ENCODE measurements around the gene UBE2C. TPM values are rescaled to one million over a fixed set of nuclear protein-coding genes. Genes with fewer than 3 reads are reported as not detected.

UBE2C gene
- total and polyA plus RNA-seq, 2 donors from 2014 or later = 2.0 to 2.4 TPM

DNA sequence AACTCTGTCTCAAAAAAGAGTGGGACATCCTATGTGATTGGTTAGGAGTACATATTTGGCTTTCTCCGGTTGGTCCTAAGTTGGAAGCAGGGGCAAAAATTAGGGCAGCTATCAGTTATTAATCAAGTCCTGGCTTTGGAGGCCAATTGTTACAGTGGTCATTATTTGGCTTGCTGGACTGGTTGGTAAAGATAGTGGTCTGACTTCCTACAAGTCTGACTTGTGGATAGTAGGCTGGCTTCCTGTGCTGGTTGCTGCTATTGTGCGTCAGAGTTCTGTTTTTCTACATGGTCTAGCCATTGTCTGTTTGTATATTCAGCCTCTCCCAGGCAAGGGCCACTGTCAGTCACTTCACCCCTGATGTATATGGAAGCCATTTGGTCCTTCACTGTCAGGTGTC lies 37.8 kb downstream of the UBE2C start:
- peaks cover 3 to 10% (median 10%) of the 10 kb centered on the region in 3 donors for H3K36me3 ChIP-seq (ENCODE audit: control insufficient read depth in 2 of 3, insufficient read depth in 3 of 3, low read length in 3 of 3)
- DNase-seq (no peak), FAIRE-seq (no peak)
- no peak overlapping the region for H3K4me3 ChIP-seq (ENCODE audit: low read length in 3 of 3)
- no peak overlapping the region for H3K27ac ChIP-seq (ENCODE audit: low read depth in 2 of 2, low read length in 2 of 2)
- H3K27me3 ChIP-seq (ENCODE audit: control insufficient read depth, insufficient read depth, low read length) = no peaks in the 10 kb centered on the region
- H3K9me3 ChIP-seq (ENCODE audit: control insufficient read depth in 2 of 3, insufficient read depth in 1 of 3, low read length in 3 of 3) = no peaks in the 10 kb centered on the region
- H3K4me1 ChIP-seq (ENCODE audit: control insufficient read depth in 2 of 3, insufficient read depth in 2 of 3, low read depth in 1 of 3, low read length in 3 of 3) = peaks cover 0 to 9% (median 0%) of the 10 kb centered on the region in 3 donors
- intact Hi-C loops (cut with DNase I) = no loop called here
- no peak overlapping the region for H3K9ac ChIP-seq (ENCODE audit: low read length in 3 of 3)
- TF ChIP-seq, protein P1, sequence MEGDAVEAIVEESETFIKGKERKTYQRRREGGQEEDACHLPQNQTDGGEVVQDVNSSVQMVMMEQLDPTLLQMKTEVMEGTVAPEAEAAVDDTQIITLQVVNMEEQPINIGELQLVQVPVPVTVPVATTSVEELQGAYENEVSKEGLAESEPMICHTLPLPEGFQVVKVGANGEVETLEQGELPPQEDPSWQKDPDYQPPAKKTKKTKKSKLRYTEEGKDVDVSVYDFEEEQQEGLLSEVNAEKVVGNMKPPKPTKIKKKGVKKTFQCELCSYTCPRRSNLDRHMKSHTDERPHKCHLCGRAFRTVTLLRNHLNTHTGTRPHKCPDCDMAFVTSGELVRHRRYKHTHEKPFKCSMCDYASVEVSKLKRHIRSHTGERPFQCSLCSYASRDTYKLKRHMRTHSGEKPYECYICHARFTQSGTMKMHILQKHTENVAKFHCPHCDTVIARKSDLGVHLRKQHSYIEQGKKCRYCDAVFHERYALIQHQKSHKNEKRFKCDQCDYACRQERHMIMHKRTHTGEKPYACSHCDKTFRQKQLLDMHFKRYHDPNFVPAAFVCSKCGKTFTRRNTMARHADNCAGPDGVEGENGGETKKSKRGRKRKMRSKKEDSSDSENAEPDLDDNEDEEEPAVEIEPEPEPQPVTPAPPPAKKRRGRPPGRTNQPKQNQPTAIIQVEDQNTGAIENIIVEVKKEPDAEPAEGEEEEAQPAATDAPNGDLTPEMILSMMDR (IDR thresholded peaks at IDR 0.05; ENCODE audit: borderline replicate concordance, extremely low read depth, insufficient read depth) = no peak

- TF ChIP-seq, protein P1 (IDR thresholded peaks at IDR 0.05; ENCODE audit: borderline replicate concordance, extremely low read depth, insufficient read depth) = no peak
- Histone ChIP-seq H3K9me3 (ENCODE audit: control insufficient read depth in 2 of 3, insufficient read depth in 1 of 3, low read length in 3 of 3) (no peaks in the 10 kb centered on the region), H3K27ac (ENCODE audit: low read depth in 2 of 2, low read length in 2 of 2) (no peak overlapping the region), H3K9ac (ENCODE audit: low read length in 3 of 3) (no peak overlapping the region), H3K36me3 (ENCODE audit: control insufficient read depth in 2 of 3, insufficient read depth in 3 of 3, low read length in 3 of 3) (peaks cover 3 to 10% (median 7%) of the 10 kb centered on the region in 3 donors), H3K4me3 (ENCODE audit: low read length in 3 of 3) (no peak overlapping the region), H3K4me1 (ENCODE audit: control insufficient read depth in 2 of 3, insufficient read depth in 2 of 3, low read depth in 1 of 3, low read length in 3 of 3) (peaks cover 0 to 12% (median 3%) of the 10 kb centered on the region in 3 donors), H3K27me3 (ENCODE audit: control insufficient read depth, insufficient read depth, low read length) (no peaks in the 10 kb centered on the region)
- FAIRE-seq = no peak
- DNase-seq = no peak
- intact Hi-C loops (cut with DNase I) = no loop called here
Observed at GRCh38 chr20:45850926-45851325, 38.5 kb downstream of the UBE2C start.

DNA sequence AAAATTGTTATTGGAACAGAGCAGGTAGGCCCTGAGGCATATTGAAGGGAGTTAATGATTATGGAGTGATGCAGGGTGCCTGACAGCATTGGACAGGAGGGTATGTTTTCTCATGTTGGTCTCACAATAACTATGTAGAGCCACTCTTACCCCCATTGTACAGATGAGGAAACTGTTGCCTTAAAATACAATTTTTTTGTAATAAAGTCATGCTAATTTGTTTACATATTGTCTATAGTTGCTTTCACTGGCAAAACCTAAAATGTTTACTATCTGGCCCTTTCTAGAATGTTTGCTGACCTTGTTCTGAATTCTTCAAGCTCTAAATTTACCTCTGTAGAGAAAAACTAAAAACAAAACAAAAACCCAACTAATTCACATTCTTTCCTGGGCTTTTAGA lies 39.1 kb downstream of the UBE2C start:
- FAIRE-seq (no peak), DNase-seq (no peak)
- Histone ChIP-seq H3K9ac (ENCODE audit: low read length in 3 of 3) (no peak overlapping the region), H3K27ac (ENCODE audit: low read depth in 2 of 2, low read length in 2 of 2) (no peak overlapping the region), H3K27me3 (ENCODE audit: control insufficient read depth, insufficient read depth, low read length) (no peaks in the 10 kb centered on the region), H3K9me3 (ENCODE audit: control insufficient read depth in 2 of 3, insufficient read depth in 1 of 3, low read length in 3 of 3) (no peaks in the 10 kb centered on the region), H3K36me3 (ENCODE audit: control insufficient read depth in 2 of 3, insufficient read depth in 3 of 3, low read length in 3 of 3) (peaks cover 2 to 5% (median 5%) of the 10 kb centered on the region in 3 donors), H3K4me3 (ENCODE audit: low read length in 3 of 3) (no peak overlapping the region), H3K4me1 (ENCODE audit: control insufficient read depth in 2 of 3, insufficient read depth in 2 of 3, low read depth in 1 of 3, low read length in 3 of 3) (peaks cover 0 to 17% (median 7%) of the 10 kb centered on the region in 3 donors)
- intact Hi-C loops (cut with DNase I) = no loop called here
- TF ChIP-seq, protein P1 (IDR thresholded peaks at IDR 0.05; ENCODE audit: borderline replicate concordance, extremely low read depth, insufficient read depth) = no peak

GRCh38 chr20:45852326-45852725 lies 39.9 kb downstream of the UBE2C start:
- TF ChIP-seq, protein P1 (IDR thresholded peaks at IDR 0.05; ENCODE audit: borderline replicate concordance, extremely low read depth, insufficient read depth) = no peak
- peaks cover 2 to 5% (median 4%) of the 10 kb centered on the region in 3 donors for H3K36me3 ChIP-seq (ENCODE audit: control insufficient read depth in 2 of 3, insufficient read depth in 3 of 3, low read length in 3 of 3)
- H3K4me3 ChIP-seq (ENCODE audit: low read length in 3 of 3) = no peak overlapping the region
- DNase-seq (peak in 1 of 5 donors; percentile 27), FAIRE-seq (no peak)
- H3K27ac ChIP-seq (ENCODE audit: low read depth in 2 of 2, low read length in 2 of 2) = no peak overlapping the region
- no peaks in the 10 kb centered on the region for H3K27me3 ChIP-seq (ENCODE audit: control insufficient read depth, insufficient read depth, low read length)
- H3K9me3 ChIP-seq (ENCODE audit: control insufficient read depth in 2 of 3, insufficient read depth in 1 of 3, low read length in 3 of 3) = no peaks in the 10 kb centered on the region
- no peak overlapping the region for H3K9ac ChIP-seq (ENCODE audit: low read length in 3 of 3)
- peaks cover 0 to 20% (median 7%) of the 10 kb centered on the region in 3 donors for H3K4me1 ChIP-seq (ENCODE audit: control insufficient read depth in 2 of 3, insufficient read depth in 2 of 3, low read depth in 1 of 3, low read length in 3 of 3)
- intact Hi-C loops (cut with DNase I) = no loop called here
